Measurements from ENCODE around the gene SYNE2.
"Not testable (repeated sequence)": the region's sequence is repeated elsewhere in the genome, so short reads cannot be mapped to it uniquely, and the experiment has no call there.

Gene SYNE2

GRCh38 chr14:64040044-64040443 lies 187.2 kb downstream of the SYNE2 start:
- H3K36me3 ChIP-seq (ENCODE audit: low read depth), result no peaks in the 10 kb centered on the region
- ATAC-seq (ENCODE audit: low read depth), result no peak

GRCh38 chr14:64043296-64043695 lies 190.5 kb downstream of the SYNE2 start:
- not testable (repeated sequence) for ATAC-seq (ENCODE audit: low read depth); DNase-seq (ENCODE audit: low spot score); H3K4me1 ChIP-seq (ENCODE audit: insufficient read depth, poor library complexity, severe bottlenecking); H3K9me3 ChIP-seq (ENCODE audit: severe bottlenecking); H3K36me3 ChIP-seq (ENCODE audit: low read depth); H3K27ac ChIP-seq (ENCODE audit: poor library complexity, severe bottlenecking); H3K4me3 ChIP-seq (ENCODE audit: severe bottlenecking); H3K27me3 ChIP-seq (ENCODE audit: insufficient read depth, poor library complexity, severe bottlenecking)

More at GRCh38 chr14:64040044-64040443, 187.2 kb downstream of the SYNE2 start:
- Histone ChIP-seq H3K4me3 (ENCODE audit: severe bottlenecking) (no peak overlapping the region), H3K27ac (ENCODE audit: poor library complexity, severe bottlenecking) (no peak overlapping the region), H3K4me1 (ENCODE audit: insufficient read depth, poor library complexity, severe bottlenecking) (no peaks in the 10 kb centered on the region), H3K27me3 (ENCODE audit: insufficient read depth, poor library complexity, severe bottlenecking) (no peaks in the 10 kb centered on the region), H3K9me3 (ENCODE audit: severe bottlenecking) (no peaks in the 10 kb centered on the region)
- no peak for DNase-seq (ENCODE audit: low spot score)
- peak; percentile 72 for TF ChIP-seq CTCF (IDR thresholded peaks at IDR 0.05; ENCODE audit: poor library complexity, severe bottlenecking)

- no peak for TF ChIP-seq CTCF (IDR thresholded peaks at IDR 0.05; ENCODE audit: poor library complexity, severe bottlenecking)
- Histone ChIP-seq H3K36me3 (ENCODE audit: low read depth) (peaks cover 10% of the 10 kb centered on the region; the same call in 1 of the 2 replicates), H3K27ac (ENCODE audit: poor library complexity, severe bottlenecking) (no peak overlapping the region), H3K4me3 (ENCODE audit: severe bottlenecking) (no peak overlapping the region), H3K4me1 (ENCODE audit: insufficient read depth, poor library complexity, severe bottlenecking) (no peaks in the 10 kb centered on the region), H3K27me3 (ENCODE audit: insufficient read depth, poor library complexity, severe bottlenecking) (no peaks in the 10 kb centered on the region), H3K9me3 (ENCODE audit: severe bottlenecking) (no peaks in the 10 kb centered on the region)
- no peak for DNase-seq (ENCODE audit: low spot score)
- no peak for ATAC-seq (ENCODE audit: low read depth)
Measured at GRCh38 chr14:64045091-64045490, 192.3 kb downstream of the SYNE2 start.

GRCh38 chr14:64049616-64050381 lies 197.0 kb downstream of the SYNE2 start:
- Histone ChIP-seq H3K9me3 (ENCODE audit: severe bottlenecking) (no peaks in the 10 kb centered on the region), H3K36me3 (ENCODE audit: low read depth) (peaks cover 24% of the 10 kb centered on the region), H3K4me3 (ENCODE audit: severe bottlenecking) (no peak overlapping the region), H3K27me3 (ENCODE audit: insufficient read depth, poor library complexity, severe bottlenecking) (no peaks in the 10 kb centered on the region), H3K4me1 (ENCODE audit: insufficient read depth, poor library complexity, severe bottlenecking) (peaks cover 14% of the 10 kb centered on the region), H3K27ac (ENCODE audit: poor library complexity, severe bottlenecking) (no peak overlapping the region)
- DNase-seq (ENCODE audit: low spot score), result no peak
- TF ChIP-seq CTCF (IDR thresholded peaks at IDR 0.05; ENCODE audit: poor library complexity, severe bottlenecking), result no peak
- ATAC-seq (ENCODE audit: low read depth), result no peak

GRCh38 chr14:64053694-64054669 lies 201.2 kb downstream of the SYNE2 start:
- Histone ChIP-seq H3K4me1 (ENCODE audit: insufficient read depth, poor library complexity, severe bottlenecking) (peaks cover 14% of the 10 kb centered on the region), H3K36me3 (ENCODE audit: low read depth) (peaks cover 14% of the 10 kb centered on the region), H3K4me3 (ENCODE audit: severe bottlenecking) (no peak overlapping the region), H3K27ac (ENCODE audit: poor library complexity, severe bottlenecking) (peak overlapping the region; percentile 18), H3K27me3 (ENCODE audit: insufficient read depth, poor library complexity, severe bottlenecking) (no peaks in the 10 kb centered on the region), H3K9me3 (ENCODE audit: severe bottlenecking) (no peaks in the 10 kb centered on the region)
- peak; percentile 79 for ATAC-seq (ENCODE audit: low read depth)
- no peak for TF ChIP-seq CTCF (IDR thresholded peaks at IDR 0.05; ENCODE audit: poor library complexity, severe bottlenecking)
- DNase-seq (ENCODE audit: low spot score), result no peak
